Astrocyte of the hippocampus (primary cell): ENCODE data around the gene NPAT.
A peak's percentile ranks its signal among the peaks of the same experiment; 100 is the strongest.

Experiments used
- DNase-seq: peaks from one replicate; pipeline ENCODE4 v3.0.0; 2011; ENCODE audit warnings: low read depth, low spot score

Gene NPAT

GRCh38 chr11:108222574-108223347, at the start of gene NPAT, which contains the start of gene ATM:
TSS of gene NPAT (minus strand) at chr11:108222638. CDS start at chr11:108222536, 102 bp downstream.
TSS of gene ATM (plus strand) at chr11:108223067. CDS start at chr11:108227625, 4,558 bp downstream.
- DNase-seq = peak; percentile 100

- no peak for DNase-seq
Measured at GRCh38 chr11:108269583-108269982, 47.1 kb upstream of the NPAT start.

- no peak for DNase-seq
Measured at GRCh38 chr11:108253176-108253575, 30.7 kb upstream of the NPAT start.

- no peak for DNase-seq
Measured at GRCh38 chr11:108246885-108247284, 24.4 kb upstream of the NPAT start.

GRCh38 chr11:108246308-108246707, 23.9 kb upstream of the NPAT start:
- DNase-seq = no peak

- DNase-seq = no peak
Measured at GRCh38 chr11:108242422-108242821, 20.0 kb upstream of the NPAT start.

- DNase-seq = no peak
Measured at GRCh38 chr11:108241330-108242037, 19.0 kb upstream of the NPAT start.

GRCh38 chr11:108239076-108239475, 16.6 kb upstream of the NPAT start:
- DNase-seq = no peak

GRCh38 chr11:108237058-108237481, 14.6 kb upstream of the NPAT start:
- DNase-seq = no peak

- no peak for DNase-seq
Measured at GRCh38 chr11:108235633-108236032, 13.2 kb upstream of the NPAT start.

- no peak for DNase-seq
Measured at GRCh38 chr11:108235192-108235591, 12.8 kb upstream of the NPAT start.

GRCh38 chr11:108233277-108233945, 11.0 kb upstream of the NPAT start:
- DNase-seq = no peak

GRCh38 chr11:108228251-108228650, 5.8 kb upstream of the NPAT start:
- no peak for DNase-seq

GRCh38 chr11:108226036-108226435, 3.6 kb upstream of the NPAT start:
- DNase-seq = no peak

GRCh38 chr11:108224911-108225786, 2.7 kb upstream of the NPAT start:
- no peak for DNase-seq

GRCh38 chr11:108224366-108224765, 1.9 kb upstream of the NPAT start:
- DNase-seq = no peak

- DNase-seq = no peak
Measured at GRCh38 chr11:108223348-108224149, 1.1 kb upstream of the NPAT start.

GRCh38 chr11:108221911-108222573, 396 bp downstream of the NPAT start:
- DNase-seq = no peak

- peak; percentile 50 for DNase-seq
Measured at GRCh38 chr11:108221371-108221770, 1.1 kb downstream of the NPAT start.
